Measurements from ENCODE around the gene RAB6D.

- TF ChIP-seq CTCF (CRISPR knock-in tag; IDR thresholded peaks at IDR 0.05) (no peak), ELF4 (CRISPR knock-in tag; IDR thresholded peaks at IDR 0.05; ENCODE audit: borderline replicate concordance) (no peak), PITX1 (CRISPR knock-in tag; IDR thresholded peaks at IDR 0.05) (no peak), ZBTB33 (CRISPR knock-in tag; IDR thresholded peaks at IDR 0.05) (no peak), EZH2 (conservative IDR thresholded peaks at IDR 0.05; ENCODE audit: low read depth, low read length) (no peak), MAX (IDR thresholded peaks at IDR 0.05) (no peak)
Observed at GRCh38 chr2:131367352-131367751, 3.4 kb upstream of the RAB6D start.
